Measurements from ENCODE around the gene RHOJ.
A peak's percentile ranks its signal among the peaks of the same experiment; 100 is the strongest.
"Not testable (repeated sequence)": the region's sequence is repeated elsewhere in the genome, so short reads cannot be mapped to it uniquely, and the experiment has no call there.

Gene RHOJ

DNA sequence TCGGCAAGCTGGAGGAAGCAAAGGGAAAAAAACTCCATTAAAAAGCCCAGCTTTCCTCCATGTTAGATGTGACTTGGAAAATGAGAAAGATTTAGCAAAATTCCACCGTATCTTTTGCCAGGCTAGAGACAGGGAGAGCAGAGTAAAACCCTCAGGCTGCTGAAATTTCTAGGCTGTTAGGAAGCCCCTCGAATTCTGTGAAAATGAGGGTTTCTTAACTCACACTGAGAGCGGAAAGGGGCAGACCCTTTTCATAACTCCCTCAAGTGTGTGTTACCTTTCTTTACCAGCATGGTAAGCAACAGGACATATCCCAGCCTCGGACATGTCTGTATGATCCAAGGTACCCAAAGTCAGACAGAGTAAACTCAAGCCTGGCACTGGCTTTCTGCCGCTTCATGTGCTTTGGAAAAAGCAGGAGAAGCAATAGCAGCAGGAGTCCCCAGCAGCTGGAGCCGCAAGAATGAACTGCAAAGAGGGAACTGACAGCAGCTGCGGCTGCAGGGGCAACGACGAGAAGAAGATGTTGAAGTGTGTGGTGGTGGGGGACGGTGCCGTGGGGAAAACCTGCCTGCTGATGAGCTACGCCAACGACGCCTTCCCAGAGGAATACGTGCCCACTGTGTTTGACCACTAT lies at the start of gene RHOJ:
Gene RHOJ (plus strand): TSS at position 37 of the 637 bp plus-strand sequence. CDS start 427 bp downstream, at position 464.
- DNase-seq = no peak

DNA sequence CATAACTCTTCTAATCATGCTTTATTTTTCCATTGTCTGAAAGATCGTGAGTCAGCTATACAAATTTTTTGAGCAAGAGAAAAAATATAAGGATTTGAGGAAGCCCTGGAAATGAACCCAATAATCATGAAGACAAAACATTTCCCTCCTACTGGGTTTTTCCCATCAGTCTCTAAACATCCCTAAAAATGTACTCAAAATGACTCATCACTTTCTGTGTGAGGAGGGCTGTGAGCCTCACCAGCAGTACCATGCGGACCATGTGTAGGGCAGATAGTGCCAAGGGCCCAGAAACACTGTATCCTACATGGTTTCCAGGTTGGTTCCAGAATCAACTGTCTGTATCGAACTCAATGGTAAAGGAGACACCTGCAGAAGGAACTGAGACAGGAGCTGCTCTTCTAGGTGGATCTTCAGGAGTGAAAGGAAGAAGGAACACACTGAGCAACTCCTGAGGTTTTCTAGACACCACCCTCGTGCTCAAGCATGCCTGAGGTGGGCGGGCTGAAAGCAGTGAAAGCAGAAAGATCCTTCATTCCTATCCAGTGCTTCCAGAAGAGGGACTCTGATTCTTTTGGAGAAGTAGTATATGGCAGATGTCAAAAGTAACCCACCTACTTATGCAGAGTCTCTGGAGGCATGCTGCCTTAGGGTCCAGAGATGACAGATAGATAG lies 48.6 kb upstream of the RHOJ start:
- no peak for DNase-seq

DNA sequence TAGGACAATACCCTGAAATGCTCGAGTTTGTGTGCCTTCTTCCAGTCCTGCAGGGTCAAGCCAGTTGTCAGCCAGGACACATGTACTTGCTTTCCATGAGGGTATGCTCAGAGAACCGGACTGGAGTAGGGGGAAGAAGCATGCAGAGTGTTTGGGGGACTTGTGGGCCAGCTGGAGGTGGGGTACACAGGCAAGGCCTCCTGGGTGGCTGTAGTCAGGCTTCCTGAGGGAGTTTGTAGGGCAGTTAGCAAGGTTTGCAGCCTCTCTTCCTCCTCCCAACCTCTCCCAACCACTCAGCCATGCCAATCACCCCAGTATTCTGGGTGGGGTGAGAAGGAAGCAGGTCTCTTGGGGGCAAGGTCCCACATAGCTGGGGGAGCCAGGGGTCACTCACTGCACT lies 47.0 kb upstream of the RHOJ start:
- DNase-seq = no peak

DNA sequence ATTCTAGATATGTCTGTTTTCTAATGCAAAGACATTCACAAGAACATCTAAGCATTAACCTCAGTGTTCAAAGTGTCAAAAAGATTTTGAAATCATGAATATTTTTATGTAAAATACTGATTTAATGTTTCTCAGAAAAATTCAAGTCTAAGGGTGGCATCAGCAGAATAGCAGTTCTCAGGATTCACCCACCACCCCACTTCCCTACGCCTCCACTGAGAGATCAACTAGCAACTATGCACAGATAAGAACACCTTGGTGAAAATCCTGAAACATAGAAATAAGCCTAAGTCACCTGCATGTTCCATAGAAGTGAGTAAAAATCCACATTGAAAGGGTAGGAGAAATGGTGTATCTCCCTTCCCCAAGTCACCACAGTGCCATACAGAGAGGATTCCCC lies 40.9 kb upstream of the RHOJ start:
- no peak for DNase-seq

DNA sequence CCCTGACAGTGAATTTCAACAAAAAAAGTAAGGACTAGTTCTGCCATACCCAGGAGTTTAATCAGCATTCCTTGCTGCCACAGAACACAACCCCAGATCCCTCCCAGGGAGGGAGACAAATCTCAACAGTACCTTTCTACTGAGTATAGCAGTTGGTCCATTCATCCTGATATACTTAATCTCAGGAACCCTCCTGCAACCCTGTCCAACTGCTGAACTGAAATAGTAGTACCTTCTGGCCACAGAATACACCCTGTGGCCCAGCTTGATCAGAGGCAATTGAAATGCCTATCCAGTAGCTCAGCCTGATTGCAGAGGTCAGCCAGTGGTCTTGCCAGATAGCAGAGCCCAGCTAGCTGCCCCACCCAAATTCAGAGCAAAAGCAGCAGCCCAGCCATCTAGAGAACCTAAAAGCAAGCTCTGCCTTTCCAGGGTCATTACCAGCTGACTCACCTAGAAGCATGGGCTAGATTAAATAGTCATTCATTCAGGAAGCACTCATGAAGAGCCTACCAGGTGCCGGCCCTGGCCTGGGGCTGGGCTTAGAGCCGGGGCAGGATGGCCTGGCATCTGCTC lies 40.0 kb upstream of the RHOJ start:
- no peak for DNase-seq

DNA sequence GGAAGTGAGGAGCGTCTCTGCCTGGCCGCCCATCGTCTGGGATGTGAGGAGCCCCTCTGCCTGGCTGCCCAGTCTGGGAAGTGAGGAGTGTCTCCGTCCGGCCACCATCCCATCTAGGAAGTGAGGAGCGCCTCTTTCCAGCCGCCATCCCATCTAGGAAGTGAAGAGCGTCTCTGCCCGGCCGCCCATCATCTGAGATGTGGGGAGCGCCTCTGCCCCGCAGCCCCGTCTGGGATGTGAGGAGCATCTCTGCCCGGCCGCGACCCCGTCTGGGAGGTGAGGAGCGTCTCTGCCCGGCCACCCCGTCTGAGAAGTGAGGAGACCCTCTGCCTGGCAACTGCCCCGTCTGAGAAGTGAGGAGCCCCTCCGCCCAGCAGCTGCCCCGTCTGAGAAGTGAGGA lies 39.0 kb upstream of the RHOJ start:
- DNase-seq = not testable (repeated sequence)

DNA sequence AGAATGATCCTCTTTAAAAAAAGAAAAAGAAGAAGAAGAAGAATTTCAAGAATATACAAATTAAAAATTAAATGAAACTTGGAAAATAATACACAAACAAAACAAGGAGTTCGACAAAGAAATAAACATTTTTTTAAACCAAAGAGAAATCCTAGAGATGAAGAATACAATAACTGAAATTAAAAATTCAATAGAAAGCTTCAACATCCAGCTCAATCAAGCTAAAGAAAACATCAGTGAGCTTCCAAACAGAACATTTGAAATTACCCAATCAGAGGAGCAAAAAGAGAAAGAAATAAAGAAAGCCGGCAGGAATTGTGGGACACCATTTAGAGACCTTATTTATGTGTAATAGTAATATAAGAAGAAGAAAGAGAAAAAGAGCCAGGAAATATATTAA lies 37.2 kb upstream of the RHOJ start:
- no peak for DNase-seq

DNA sequence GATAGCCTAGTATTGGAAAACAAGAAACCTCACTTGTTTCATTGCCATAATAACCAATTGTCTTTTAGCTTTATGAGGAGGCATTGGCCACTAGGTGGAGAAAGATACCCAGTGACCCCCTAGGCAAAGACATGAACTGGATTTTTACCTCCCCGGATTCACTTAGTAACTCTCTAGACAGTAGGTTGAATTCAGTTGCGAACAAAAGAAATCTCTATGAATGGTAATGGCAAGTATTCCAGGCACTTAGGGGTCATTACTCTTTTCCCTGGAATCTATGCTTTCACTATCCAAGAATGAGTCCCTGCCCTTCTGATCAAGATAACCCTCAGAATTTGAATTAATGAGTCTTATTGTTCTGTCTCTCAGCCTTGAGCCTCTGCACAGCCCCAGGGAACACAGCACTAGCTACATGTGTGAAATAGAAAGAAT lies 29.5 kb upstream of the RHOJ start:
- peak; percentile 2 for DNase-seq

DNA sequence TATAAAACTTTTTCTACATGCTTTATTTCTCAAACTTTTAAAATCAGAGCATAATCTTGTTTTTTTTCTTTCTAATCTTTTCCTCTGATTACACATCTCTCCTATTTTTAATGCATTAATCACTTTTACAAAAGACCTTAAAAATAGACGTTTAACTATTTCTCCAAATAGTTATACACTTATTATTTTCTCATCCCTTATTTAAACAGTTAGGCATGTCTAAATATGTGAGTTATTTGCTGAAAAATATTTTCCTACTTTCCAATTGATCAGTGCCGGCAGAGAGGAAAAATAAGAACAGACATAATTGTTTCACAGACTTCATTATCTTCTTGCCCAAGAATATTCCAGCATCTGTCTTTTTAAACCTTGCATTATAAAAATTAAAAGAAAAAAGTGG lies 28.7 kb upstream of the RHOJ start:
- DNase-seq = no peak

DNA sequence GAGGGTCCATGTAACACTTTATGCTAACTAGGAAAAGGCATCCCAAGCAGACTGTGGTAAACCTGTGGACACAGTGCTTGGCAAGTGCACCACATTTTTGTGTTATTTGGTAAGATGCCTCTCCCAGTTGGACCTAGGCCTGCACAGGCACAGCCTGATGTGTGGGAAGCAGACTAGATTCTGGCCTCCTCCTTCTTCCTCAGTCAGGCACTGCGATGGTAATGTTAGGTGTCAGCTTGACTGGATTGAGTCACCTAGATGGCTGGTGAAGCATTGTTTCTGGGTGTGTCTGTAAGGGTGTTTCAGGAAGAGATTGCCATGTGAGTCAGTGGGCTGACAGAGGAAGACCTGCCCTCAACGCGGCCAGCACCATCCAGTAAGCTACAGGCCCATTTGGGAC lies 25.3 kb upstream of the RHOJ start:
- DNase-seq = no peak

DNA sequence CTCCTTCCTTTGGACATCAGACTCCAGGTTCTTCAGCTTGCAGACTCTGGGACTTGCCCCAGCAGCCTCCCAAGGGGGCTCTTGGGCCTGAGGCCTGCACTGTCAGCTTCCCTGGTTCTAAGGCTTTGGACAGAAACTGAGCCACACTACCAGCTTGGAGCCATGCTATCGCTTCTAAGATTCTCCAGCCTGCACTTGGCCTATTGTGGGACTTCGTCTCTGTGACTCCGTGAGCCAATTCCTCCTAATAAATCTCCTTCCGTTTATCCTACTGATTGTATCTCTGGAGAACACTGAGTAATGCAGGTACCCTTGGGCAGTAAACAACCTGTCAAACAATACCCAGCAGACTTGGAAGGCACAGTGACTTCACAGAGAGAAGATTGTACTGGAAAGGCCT lies 24.9 kb upstream of the RHOJ start:
- DNase-seq = no peak

DNA sequence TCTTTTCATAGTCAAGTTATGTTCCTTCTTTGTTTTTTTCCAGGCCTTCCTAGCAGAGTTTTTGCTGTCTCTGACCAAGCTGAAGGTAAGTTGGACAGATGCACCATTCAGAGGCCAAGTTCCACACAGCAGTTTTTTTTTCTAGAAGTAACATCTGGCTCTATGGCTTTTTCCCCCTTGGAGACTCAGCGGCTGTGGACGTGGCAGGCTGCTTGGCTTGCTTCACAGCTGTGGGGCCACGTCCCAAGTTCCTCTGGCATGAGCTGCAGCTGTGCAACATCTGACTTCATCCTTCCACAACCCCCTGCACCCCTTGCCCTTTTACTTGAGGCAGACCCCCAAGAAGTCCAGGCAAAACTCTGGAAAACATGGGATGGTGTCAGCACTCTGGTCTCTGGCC lies 24.2 kb upstream of the RHOJ start:
- DNase-seq = no peak

DNA sequence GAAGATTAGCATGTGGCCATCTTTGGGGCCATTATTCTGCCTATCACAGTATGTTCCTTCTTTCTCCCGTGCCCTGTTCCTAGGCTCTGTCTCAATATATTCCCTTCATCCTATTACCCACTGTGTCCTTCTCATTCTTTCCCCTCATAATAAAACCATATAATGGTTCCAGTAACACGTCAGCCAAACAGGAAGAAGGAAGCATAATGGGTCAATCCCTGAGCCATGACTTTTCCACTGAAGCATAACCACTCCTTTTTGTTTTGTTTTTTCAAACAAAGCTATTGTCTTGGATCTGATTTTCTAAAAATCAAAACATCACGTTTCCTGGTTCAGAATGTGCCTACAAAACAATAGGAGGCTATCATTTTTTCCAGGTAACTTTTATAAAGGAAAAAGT lies 21.3 kb upstream of the RHOJ start:
- DNase-seq = no peak

DNA sequence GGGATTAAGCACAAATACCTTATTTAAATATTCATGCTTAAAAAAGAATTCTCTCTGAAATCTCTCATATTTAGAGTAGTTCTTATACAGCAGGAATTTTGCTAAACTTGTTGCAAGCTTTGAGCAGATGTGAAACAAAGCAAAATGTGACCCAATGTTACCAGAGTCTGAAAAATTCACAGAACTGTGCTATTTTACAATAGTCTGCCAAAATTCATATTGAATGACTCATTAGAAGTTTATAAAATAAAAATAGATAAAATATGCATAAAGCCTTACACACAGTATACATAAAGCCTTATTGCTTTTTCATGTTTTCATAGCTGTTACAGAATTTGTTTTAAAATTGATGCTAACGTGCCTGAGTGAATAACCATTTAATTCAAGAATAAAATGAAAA lies 17.8 kb upstream of the RHOJ start:
- no peak for DNase-seq

DNA sequence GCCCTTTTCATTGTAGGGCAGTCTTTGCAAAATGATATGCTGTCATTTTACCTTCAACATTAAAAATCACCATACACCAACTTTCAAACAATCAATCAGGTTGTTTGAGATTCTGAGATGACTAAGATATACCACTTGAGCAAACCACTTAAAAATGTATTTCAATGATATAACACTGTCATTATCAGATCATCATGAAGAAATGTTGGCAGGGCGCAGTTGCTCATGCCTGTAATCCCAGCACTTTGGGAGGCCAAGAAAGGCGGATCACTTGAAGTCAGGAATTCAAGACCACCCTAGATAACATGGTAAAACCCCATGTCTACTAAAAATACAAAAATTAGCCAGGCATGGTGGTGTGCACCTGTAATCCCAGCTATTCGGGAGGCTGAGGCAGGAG lies 13.0 kb upstream of the RHOJ start:
- DNase-seq = no peak

DNA sequence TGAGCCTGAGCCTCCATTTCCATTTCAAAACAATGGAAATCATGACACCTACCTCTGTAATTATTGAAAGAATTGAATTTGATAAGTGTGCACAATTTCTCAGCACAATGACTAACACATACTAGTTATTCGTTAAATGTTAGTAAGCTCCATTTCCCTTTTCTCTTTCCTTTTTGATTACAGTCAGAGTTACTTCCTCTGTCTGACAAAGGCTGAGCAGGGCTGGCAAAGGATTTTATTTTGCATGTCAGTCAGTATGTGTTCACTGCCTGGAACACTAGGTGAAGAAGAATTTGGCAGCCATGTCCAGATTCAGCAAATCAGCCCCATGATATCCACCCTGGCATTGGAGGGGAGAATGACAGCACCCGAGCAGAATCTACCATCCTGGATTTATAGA lies 12.2 kb upstream of the RHOJ start:
- no peak for DNase-seq

DNA sequence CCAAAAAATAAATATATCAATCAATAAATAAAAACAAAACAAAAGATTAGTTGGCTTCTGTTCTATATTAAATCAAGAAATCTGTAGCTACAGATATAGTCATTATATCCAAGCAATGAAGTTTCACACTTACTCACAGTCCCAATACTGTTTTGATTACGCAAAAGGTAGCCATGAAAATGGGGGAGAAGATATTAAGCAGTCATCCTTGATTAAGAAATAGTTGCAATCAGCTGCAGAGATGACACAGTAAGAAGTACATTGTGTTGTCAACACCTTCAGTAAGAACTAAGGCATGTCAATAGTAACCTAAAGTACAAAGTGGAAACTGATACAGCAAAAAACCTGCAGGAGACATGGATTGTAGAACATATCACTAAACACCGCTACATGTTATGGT lies 11.0 kb upstream of the RHOJ start:
- DNase-seq = no peak

DNA sequence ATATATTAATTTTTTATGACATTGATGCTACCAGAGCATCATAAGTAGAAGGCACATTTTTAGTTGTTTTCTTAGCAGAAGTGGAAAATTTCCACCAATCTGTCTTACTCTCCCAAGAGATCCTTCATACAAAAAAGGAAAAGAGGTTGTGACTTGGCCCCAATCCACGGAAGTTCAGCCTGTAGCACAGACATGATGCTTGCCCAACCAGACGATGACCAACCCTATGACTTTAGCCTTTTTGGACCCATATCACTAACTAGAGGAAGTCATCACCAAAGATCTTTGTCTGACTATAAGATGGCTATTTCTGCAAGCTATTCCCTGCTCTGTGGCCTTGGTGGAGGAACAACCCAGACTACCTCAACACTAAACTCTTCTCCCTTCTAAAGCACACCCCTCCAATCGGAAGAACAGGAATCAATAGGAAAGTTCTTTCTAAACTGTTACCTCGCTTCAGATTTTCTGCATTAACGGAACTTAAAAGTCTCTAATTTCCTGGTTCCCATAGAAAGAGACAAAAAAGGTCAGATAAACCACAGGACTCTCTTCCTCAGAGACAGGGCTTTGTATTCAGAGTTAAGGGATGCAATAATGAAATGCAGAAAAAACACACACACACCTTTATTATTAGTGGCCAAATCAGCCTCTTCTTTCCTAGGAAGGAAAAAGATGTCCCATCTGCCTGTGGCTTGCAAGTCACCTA lies 4.1 kb upstream of the RHOJ start:
- no peak for DNase-seq

DNA sequence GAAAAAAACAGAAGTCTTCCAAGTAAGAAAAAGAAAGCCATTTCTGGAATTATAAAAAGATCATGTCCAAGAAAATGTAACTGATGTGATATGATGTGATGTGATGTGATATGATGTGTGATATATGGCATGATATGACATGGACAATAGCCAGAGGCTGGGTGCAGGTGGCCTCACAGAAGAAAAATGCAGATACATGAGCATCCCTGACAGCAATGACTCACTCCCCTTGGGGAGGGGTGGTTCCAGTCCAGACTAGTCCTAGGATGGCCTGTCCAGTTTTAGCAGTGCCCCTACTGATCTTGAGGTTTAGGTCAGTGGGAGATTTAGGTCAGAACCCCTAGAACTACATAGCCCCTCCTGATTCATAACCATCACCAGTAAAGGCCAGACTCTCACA lies 3.5 kb upstream of the RHOJ start:
- DNase-seq = no peak

DNA sequence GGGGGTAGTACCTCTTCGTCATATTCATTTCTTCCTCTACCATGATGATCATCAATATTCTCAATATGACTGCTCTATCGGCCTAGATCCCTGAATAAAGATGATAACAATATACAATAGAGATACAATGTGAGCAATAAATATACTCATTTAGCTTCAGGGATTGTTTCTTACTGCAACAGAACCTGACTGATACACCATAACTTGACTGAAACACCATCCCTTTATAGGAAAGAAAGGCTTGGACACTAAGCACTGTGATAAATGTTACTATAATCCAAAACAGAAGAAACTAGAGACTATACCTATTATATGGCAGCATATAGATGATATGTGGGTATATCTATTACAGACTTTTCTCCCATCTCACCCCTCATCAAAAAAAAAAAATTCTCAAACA lies 1.2 kb upstream of the RHOJ start:
- no peak for DNase-seq

DNA sequence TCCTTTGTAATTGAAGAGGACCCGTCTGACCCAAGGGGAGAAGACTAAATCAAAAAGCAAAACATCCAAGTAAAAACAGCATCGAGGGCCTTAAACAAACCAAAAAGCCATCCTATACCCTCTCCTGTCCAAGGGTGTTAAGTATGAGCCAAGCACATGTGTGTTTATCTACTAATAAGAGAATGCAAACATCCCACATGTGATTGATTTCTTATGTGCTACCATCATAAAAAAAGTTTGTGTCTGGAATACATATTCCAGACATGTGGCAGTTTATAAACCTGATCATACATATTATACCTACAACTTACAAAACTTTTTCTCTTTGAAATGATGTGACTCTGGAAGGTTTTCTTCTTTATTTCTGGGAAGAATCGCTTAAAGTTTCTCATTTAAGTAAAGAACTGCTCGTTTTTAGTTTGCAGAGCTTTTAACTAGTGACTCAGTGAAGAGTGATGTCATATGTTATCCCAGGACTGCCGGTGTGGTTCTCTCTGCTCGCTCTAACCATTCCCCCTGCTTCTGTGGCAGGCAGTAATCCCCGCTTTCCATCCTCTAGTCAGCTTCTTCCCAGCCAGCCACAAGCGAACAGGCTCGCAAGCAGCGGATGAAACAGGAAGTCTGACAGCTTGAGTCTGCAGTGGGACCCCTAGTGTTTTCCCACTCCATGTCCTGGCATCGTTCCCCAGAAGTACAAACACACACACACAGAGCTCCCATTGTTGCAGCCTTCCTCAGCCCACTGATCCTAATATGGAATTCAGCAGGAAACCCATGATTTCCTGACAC lies 431 bp upstream of the RHOJ start:
- DNase-seq = no peak

DNA sequence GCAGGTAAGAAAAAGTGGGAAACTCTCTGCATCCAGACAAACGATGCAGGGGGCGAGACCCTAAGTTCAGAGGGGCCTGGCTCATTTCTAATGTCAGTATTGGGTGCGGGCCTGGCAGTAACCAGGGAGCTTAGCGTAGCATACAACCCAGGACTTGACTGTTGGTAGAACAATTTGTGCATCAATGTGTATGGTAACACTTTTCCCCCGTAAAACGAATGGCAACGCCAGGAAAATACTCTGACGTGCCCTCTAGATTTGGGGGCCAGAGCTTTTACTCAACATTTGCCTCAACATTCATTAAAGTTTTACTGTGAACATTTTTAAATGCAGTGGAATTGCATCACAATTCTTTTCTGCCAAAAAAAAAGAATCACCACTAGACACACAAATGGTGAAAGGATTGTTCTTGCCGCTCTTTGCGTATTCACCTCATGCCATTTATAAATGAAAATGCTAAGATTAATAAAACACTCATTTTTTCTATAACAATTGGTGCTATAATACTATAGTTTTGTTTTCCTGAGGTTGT lies 867 bp downstream of the RHOJ start:
- no peak for DNase-seq

DNA sequence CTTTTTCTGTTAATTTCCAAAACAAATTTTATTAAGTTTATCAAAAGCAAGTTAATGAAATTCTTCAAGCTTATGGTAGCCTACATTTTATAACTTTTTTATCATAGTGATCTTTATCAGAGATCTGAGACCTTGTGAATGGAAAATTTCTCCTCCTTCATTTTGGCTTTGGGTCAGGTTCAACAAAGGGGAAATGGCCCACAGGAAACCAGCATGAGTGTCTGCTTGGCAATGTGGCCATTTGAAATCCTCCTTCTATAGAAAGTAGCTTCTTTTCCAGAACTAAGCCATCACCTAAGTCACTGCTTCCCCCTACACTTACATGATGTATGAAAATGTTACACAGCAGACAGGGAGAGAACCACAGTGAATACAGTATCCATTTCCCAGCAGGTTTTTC lies 1.6 kb downstream of the RHOJ start:
- DNase-seq = no peak

Measured in NCI-H2029 treated with DMSO at 0.1 percent for 48 hours (cell line).